HepG2 (cell line): ENCODE data around the gene ZNF148. TPM values are rescaled to one million over a fixed set of nuclear protein-coding genes. Genes with fewer than 3 reads are reported as not detected.

ENCODE experiments used
- GATA4 ChIP-seq: sonication (generic); IDR thresholded peaks from 2 replicates; pipeline ENCODE4 v1.6.1; 2016; ENCODE audit warnings: antibody characterized with exemption, low read depth, borderline replicate concordance
- HDAC2 ChIP-seq: sonication (generic); formaldehyde crosslinking; IDR thresholded peaks from 2 replicates; pipeline ENCODE4 v1.4.0; 2020; ENCODE audit warnings: missing genetic modification reagents
- HOXA5 ChIP-seq: sonication (generic); formaldehyde crosslinking; IDR thresholded peaks from 2 replicates; pipeline ENCODE4 v1.4.0; 2020; ENCODE audit warnings: missing genetic modification reagents
- ISX ChIP-seq: sonication (generic); formaldehyde crosslinking; conservative IDR thresholded peaks from 2 replicates; pipeline ENCODE4 v1.5.0; 2020; ENCODE audit warnings: missing genetic modification reagents
- NFKB2 ChIP-seq: sonication (generic); formaldehyde crosslinking; IDR thresholded peaks from 2 replicates; pipeline ENCODE4 v1.4.0; 2020; ENCODE audit warnings: missing genetic modification reagents, borderline replicate concordance
- POLR2A ChIP-seq, 2 experiments: IDR thresholded peaks; 2 replicates each; pipeline ENCODE4 v1.6.1; 2011; ENCODE audit warnings: low read depth in 2 of 2, low read length in 2 of 2, mild to moderate bottlenecking in 1 of 2, moderate library complexity in 1 of 2; ENCODE audit not compliant: insufficient read depth in 1 of 2
- TFDP2 ChIP-seq: sonication (generic); formaldehyde crosslinking; IDR thresholded peaks from 2 replicates; pipeline ENCODE4 v1.4.0; 2020; ENCODE audit warnings: missing genetic modification reagents
- ZFY ChIP-seq: sonication (generic); formaldehyde crosslinking; IDR thresholded peaks from 2 replicates; pipeline ENCODE4 v1.4.0; 2020; ENCODE audit warnings: missing genetic modification reagents
- ZKSCAN8 ChIP-seq: IDR thresholded peaks from 2 replicates; pipeline ENCODE4 v1.6.1; 2016; ENCODE audit warnings: borderline replicate concordance, missing genetic modification reagents, missing compliant biosample characterization
- ZNF10 ChIP-seq: sonication (generic); formaldehyde crosslinking; IDR thresholded peaks from 2 replicates; pipeline ENCODE4 v1.4.0; 2020; ENCODE audit warnings: mild to moderate bottlenecking, low read depth, missing genetic modification reagents, borderline replicate concordance
- ZNF263 ChIP-seq: sonication (generic); formaldehyde crosslinking; IDR thresholded peaks from 2 replicates; pipeline ENCODE4 v1.4.0; 2020; ENCODE audit warnings: missing genetic modification reagents
- ZNF33B ChIP-seq: sonication (generic); formaldehyde crosslinking; IDR thresholded peaks from 2 replicates; pipeline ENCODE4 v1.5.1; 2020; ENCODE audit warnings: mild to moderate bottlenecking, missing genetic modification reagents
- ZNF564 ChIP-seq: sonication (generic); formaldehyde crosslinking; IDR thresholded peaks from 2 replicates; pipeline ENCODE4 v1.8.1; 2023; ENCODE audit warnings: mild to moderate bottlenecking, missing genetic modification reagents
- ZNF574 ChIP-seq: sonication (generic); formaldehyde crosslinking; IDR thresholded peaks from 2 replicates; pipeline ENCODE4 v1.4.0; 2020; ENCODE audit warnings: missing genetic modification reagents
- ZNF589 ChIP-seq: sonication (generic); formaldehyde crosslinking; conservative IDR thresholded peaks from 2 replicates; pipeline ENCODE4 v1.8.0; 2022; ENCODE audit warnings: mild to moderate bottlenecking, moderate library complexity, missing genetic modification reagents
- ZNF598 ChIP-seq: sonication (generic); formaldehyde crosslinking; IDR thresholded peaks from 2 replicates; pipeline ENCODE4 v1.5.1; 2020; ENCODE audit warnings: mild to moderate bottlenecking, missing genetic modification reagents, borderline replicate concordance
- polyA plus RNA-seq, 8 experiments: library from polyadenylated mRNA; depleted of rRNA in 3 of 8; stranded (reverse) in 7 of 8; unstranded in 1 of 8; fragments of >200 nt; fragmentation: Illumina TruSeq in 4 of 8; extraction: Trizol in 4 of 8; gene quantifications; 2 replicates each; pipeline versions ENCODE4 v1.2.1 to v1.2.3, GENCODE V29; 2011 to 2016; ENCODE audit warnings: low read depth in 4 of 8, missing spikeins in 1 of 8, mixed read lengths in 1 of 8; ENCODE audit not compliant: insufficient read depth in 1 of 8
- total RNA-seq, 5 experiments: library from RNA; depleted of rRNA; stranded (reverse); fragments of >200 nt; fragmentation: Illumina TruSeq; extraction: Trizol; gene quantifications; 2 replicates each; pipeline ENCODE4 v1.2.3, GENCODE V29; 2016; ENCODE audit warnings: low read depth in 1 of 5
- TF ChIP-seq, protein P1 (sequence below): sonication (generic); formaldehyde crosslinking; IDR thresholded peaks from 2 replicates; pipeline ENCODE4 v1.4.0; 2020; ENCODE audit warnings: missing genetic modification reagents, borderline replicate concordance
- TF ChIP-seq, protein P2 (sequence below): sonication (generic); formaldehyde crosslinking; conservative IDR thresholded peaks from 2 replicates; pipeline ENCODE4 v1.4.0; 2020; ENCODE audit warnings: missing genetic modification reagents

Gene ZNF148
- total and polyA plus RNA-seq, 2 of the 13 experiments (the other 11 are each of a cell fraction or from before 2014, with no cell fraction given): 10.6 to 36.1 TPM

- no peak for TF ChIP-seq ISX (CRISPR knock-in tag)
- TF ChIP-seq NFKB2 (CRISPR knock-in tag): peak; percentile 75; the same call in 1 of the 2 replicates
- no peak for TF ChIP-seq ZNF10 (CRISPR knock-in tag)
- peak; percentile 87; the same call in 1 of the 2 replicates for TF ChIP-seq HOXA5
- TF ChIP-seq, protein P1, sequence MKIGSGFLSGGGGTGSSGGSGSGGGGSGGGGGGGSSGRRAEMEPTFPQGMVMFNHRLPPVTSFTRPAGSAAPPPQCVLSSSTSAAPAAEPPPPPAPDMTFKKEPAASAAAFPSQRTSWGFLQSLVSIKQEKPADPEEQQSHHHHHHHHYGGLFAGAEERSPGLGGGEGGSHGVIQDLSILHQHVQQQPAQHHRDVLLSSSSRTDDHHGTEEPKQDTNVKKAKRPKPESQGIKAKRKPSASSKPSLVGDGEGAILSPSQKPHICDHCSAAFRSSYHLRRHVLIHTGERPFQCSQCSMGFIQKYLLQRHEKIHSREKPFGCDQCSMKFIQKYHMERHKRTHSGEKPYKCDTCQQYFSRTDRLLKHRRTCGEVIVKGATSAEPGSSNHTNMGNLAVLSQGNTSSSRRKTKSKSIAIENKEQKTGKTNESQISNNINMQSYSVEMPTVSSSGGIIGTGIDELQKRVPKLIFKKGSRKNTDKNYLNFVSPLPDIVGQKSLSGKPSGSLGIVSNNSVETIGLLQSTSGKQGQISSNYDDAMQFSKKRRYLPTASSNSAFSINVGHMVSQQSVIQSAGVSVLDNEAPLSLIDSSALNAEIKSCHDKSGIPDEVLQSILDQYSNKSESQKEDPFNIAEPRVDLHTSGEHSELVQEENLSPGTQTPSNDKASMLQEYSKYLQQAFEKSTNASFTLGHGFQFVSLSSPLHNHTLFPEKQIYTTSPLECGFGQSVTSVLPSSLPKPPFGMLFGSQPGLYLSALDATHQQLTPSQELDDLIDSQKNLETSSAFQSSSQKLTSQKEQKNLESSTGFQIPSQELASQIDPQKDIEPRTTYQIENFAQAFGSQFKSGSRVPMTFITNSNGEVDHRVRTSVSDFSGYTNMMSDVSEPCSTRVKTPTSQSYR (CRISPR knock-in tag): peak; percentile 41; the same call in 1 of the 2 replicates
- TF ChIP-seq ZNF263: peak; percentile 99
- peak; percentile 80 for TF ChIP-seq HDAC2
- TF ChIP-seq ZNF564 (CRISPR knock-in tag): peak; percentile 49
- TF ChIP-seq ZNF589 (CRISPR knock-in tag): no peak; the same call in 1 of the 2 replicates
- peak; percentile 89; the same call in 1 of the 2 replicates for TF ChIP-seq ZNF33B (CRISPR knock-in tag)
- peak; percentile 82 for TF ChIP-seq TFDP2 (CRISPR knock-in tag)
- TF ChIP-seq, protein P2, sequence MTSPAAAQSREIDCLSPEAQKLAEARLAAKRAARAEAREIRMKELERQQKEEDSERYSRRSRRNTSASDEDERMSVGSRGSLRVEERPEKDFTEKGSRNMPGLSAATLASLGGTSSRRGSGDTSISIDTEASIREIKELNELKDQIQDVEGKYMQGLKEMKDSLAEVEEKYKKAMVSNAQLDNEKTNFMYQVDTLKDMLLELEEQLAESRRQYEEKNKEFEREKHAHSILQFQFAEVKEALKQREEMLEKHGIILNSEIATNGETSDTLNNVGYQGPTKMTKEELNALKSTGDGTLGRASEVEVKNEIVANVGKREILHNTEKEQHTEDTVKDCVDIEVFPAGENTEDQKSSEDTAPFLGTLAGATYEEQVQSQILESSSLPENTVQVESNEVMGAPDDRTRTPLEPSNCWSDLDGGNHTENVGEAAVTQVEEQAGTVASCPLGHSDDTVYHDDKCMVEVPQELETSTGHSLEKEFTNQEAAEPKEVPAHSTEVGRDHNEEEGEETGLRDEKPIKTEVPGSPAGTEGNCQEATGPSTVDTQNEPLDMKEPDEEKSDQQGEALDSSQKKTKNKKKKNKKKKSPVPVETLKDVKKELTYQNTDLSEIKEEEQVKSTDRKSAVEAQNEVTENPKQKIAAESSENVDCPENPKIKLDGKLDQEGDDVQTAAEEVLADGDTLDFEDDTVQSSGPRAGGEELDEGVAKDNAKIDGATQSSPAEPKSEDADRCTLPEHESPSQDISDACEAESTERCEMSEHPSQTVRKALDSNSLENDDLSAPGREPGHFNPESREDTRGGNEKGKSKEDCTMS (CRISPR knock-in tag): no peak
- peak; percentile 85 to 93 for TF ChIP-seq POLR2A (IDR thresholded peaks at IDR 0.05; ENCODE audit: insufficient read depth in 1 of 2, low read depth in 2 of 2, low read length in 2 of 2)
- TF ChIP-seq ZNF574 (CRISPR knock-in tag): peak; percentile 99
- peak; percentile 42; the same call in 1 of the 2 replicates for TF ChIP-seq ZNF598 (CRISPR knock-in tag)
- peak; percentile 81 for TF ChIP-seq ZFY
- peak; percentile 80; the same call in 1 of the 2 replicates for TF ChIP-seq ZKSCAN8
- peak; percentile 43; the same call in 1 of the 2 replicates for TF ChIP-seq GATA4
These were observed at the start of gene ZNF148 (continued) for GRCh38 chr3:125374996-125375941.
